Left lung (tissue), 14 donors: Measurements from ENCODE around the gene PDCD6IP. TPM values are rescaled to one million over a fixed set of nuclear protein-coding genes. Genes with fewer than 3 reads are reported as not detected.
A peak's percentile ranks its signal among the peaks of the same experiment; 100 is the strongest.

Experiments used
- ATAC-seq: fragments of 200-7000 bp; cut with Tn5 transposase; one replicate; pipeline ENCODE4 v1.9.1; 2020; ENCODE audit warnings: moderate library complexity
- DNase-seq, 4 donors: peaks; one replicate each; pipeline ENCODE4 v3.0.0-alpha.2; 2013 to 2020
- H3K27ac ChIP-seq, 2 donors: fragments of 200-600 bp; sonication (generic) in 1 of 2; one replicate each; pipeline versions ENCODE4 v1.5.0 to v1.8.0; 2020 to 2021
- H3K27me3 ChIP-seq, 2 donors: fragments of 200-600 bp; sonication (generic) in 1 of 2; one replicate each; pipeline versions ENCODE4 v1.5.0 to v1.8.0; 2020 to 2021
- H3K36me3 ChIP-seq, 2 donors: fragments of 200-600 bp; sonication (generic) in 1 of 2; one replicate each; pipeline versions ENCODE4 v1.5.0 to v1.8.0; 2020 to 2021
- H3K4me1 ChIP-seq, 2 donors: fragments of 200-600 bp; one replicate each; pipeline ENCODE4 v1.8.0; 2021
- H3K4me3 ChIP-seq, 2 donors: fragments of 200-600 bp; sonication (generic) in 1 of 2; one replicate each; pipeline versions ENCODE4 v1.5.0 to v1.8.0; 2020 to 2021; ENCODE audit warnings: mild to moderate bottlenecking in 1 of 2
- H3K9me3 ChIP-seq, 2 donors: fragments of 200-600 bp; sonication (generic) in 1 of 2; one replicate each; pipeline versions ENCODE4 v1.5.0 to v1.8.0; 2020 to 2021
- intact Hi-C, 2 donors: fragments of 100-400 bp; cut with DNase I; formaldehyde crosslinking; loops; one replicate each; pipeline versions ENCODE4 v1.11.2 to v1.14.2; 2022
- long read RNA-seq, 12 donors: library from polyadenylated mRNA in 2 of 12; unstranded in 2 of 12; transcript quantifications; one replicate each; pipeline ENCODE4 v2.0.0 and lab custom pipeline, GENCODE V29; 2019 to 2026
- polyA plus RNA-seq, 6 donors: library from polyadenylated mRNA; unstranded; fragments of 120-200 nt; gene quantifications; one replicate each; pipeline ENCODE4 v1.2.1, GENCODE V29; 2013; ENCODE audit not compliant: insufficient read length in 6 of 6
- total RNA-seq, 2 donors: library from RNA; stranded (reverse); fragmentation: NEBNext Ultra II Directional; extraction: Animal tissue kit (Norgen Biotek cat#: 25700); gene quantifications; one replicate each; pipeline ENCODE4 v1.2.1, GENCODE V29; 2021
- TF ChIP-seq, protein P1 (sequence below), 2 donors: fragments of 200-600 bp; sonication (generic) in 1 of 2; IDR thresholded peaks; one replicate each; pipeline versions ENCODE4 v1.5.0 to v1.8.0; 2021; ENCODE audit warnings: antibody characterized with exemption in 2 of 2
- donor health status: DM: no; HTN: yes; CAD: no.
- donor health status: DM: no; HTN: no; CAD: no.

The PDCD6IP gene, protein sequence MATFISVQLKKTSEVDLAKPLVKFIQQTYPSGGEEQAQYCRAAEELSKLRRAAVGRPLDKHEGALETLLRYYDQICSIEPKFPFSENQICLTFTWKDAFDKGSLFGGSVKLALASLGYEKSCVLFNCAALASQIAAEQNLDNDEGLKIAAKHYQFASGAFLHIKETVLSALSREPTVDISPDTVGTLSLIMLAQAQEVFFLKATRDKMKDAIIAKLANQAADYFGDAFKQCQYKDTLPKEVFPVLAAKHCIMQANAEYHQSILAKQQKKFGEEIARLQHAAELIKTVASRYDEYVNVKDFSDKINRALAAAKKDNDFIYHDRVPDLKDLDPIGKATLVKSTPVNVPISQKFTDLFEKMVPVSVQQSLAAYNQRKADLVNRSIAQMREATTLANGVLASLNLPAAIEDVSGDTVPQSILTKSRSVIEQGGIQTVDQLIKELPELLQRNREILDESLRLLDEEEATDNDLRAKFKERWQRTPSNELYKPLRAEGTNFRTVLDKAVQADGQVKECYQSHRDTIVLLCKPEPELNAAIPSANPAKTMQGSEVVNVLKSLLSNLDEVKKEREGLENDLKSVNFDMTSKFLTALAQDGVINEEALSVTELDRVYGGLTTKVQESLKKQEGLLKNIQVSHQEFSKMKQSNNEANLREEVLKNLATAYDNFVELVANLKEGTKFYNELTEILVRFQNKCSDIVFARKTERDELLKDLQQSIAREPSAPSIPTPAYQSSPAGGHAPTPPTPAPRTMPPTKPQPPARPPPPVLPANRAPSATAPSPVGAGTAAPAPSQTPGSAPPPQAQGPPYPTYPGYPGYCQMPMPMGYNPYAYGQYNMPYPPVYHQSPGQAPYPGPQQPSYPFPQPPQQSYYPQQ
- total RNA-seq: 100 to 1,000 TPM; 228 to 270 TPM
- polyA plus RNA-seq: 100 to 1,000 TPM; 172 to 240 (median 189) TPM
- long read RNA-seq, donor 1, full-length matches to known transcripts: 21 of 79 reads
- long read RNA-seq, donor 1, partial matches to known transcripts: 58 of 79 reads
- long read RNA-seq, donor 1, other reads (novel, unspliced or antisense): 0 of 79 reads
- long read RNA-seq, donor 2, full-length matches to known transcripts: 12 of 44 reads
- long read RNA-seq, donor 2, partial matches to known transcripts: 32 of 44 reads
- long read RNA-seq, donor 2, other reads (novel, unspliced or antisense): 0 of 44 reads
- long read RNA-seq, donor 3, full-length matches to known transcripts: 9 of 40 reads
- long read RNA-seq, donor 3, partial matches to known transcripts: 31 of 40 reads
- long read RNA-seq, donor 3, other reads (novel, unspliced or antisense): 0 of 40 reads
- long read RNA-seq, donor 4, full-length matches to known transcripts: 1 of 20 reads
- long read RNA-seq, donor 4, partial matches to known transcripts: 9 of 20 reads
- long read RNA-seq, donor 4, other reads (novel, unspliced or antisense): 10 of 20 reads
- long read RNA-seq, donor 5, full-length matches to known transcripts: 15 of 49 reads
- long read RNA-seq, donor 5, partial matches to known transcripts: 34 of 49 reads
- long read RNA-seq, donor 5, other reads (novel, unspliced or antisense): 0 of 49 reads
- long read RNA-seq, donor 6, full-length matches to known transcripts: 8 of 22 reads
- long read RNA-seq, donor 6, partial matches to known transcripts: 14 of 22 reads
- long read RNA-seq, donor 6, other reads (novel, unspliced or antisense): 0 of 22 reads
- long read RNA-seq, donor 7, full-length matches to known transcripts: 8 of 8 reads
- long read RNA-seq, donor 7, partial matches to known transcripts: 0 of 8 reads
- long read RNA-seq, donor 7, other reads (novel, unspliced or antisense): 0 of 8 reads
- long read RNA-seq, donor 8, full-length matches to known transcripts: 8 of 22 reads
- long read RNA-seq, donor 8, partial matches to known transcripts: 14 of 22 reads
- long read RNA-seq, donor 8, other reads (novel, unspliced or antisense): 0 of 22 reads
- long read RNA-seq, donor 9: 0 reads
- long read RNA-seq, donor 10, full-length matches to known transcripts: 2 of 18 reads
- long read RNA-seq, donor 10, partial matches to known transcripts: 2 of 18 reads
- long read RNA-seq, donor 10, other reads (novel, unspliced or antisense): 14 of 18 reads
- long read RNA-seq, donor 11, full-length matches to known transcripts: 11 of 19 reads
- long read RNA-seq, donor 11, partial matches to known transcripts: 8 of 19 reads
- long read RNA-seq, donor 11, other reads (novel, unspliced or antisense): 0 of 19 reads
- long read RNA-seq, donor 12, full-length matches to known transcripts: 15 of 21 reads
- long read RNA-seq, donor 12, partial matches to known transcripts: 6 of 21 reads
- long read RNA-seq, donor 12, other reads (novel, unspliced or antisense): 0 of 21 reads

DNA sequence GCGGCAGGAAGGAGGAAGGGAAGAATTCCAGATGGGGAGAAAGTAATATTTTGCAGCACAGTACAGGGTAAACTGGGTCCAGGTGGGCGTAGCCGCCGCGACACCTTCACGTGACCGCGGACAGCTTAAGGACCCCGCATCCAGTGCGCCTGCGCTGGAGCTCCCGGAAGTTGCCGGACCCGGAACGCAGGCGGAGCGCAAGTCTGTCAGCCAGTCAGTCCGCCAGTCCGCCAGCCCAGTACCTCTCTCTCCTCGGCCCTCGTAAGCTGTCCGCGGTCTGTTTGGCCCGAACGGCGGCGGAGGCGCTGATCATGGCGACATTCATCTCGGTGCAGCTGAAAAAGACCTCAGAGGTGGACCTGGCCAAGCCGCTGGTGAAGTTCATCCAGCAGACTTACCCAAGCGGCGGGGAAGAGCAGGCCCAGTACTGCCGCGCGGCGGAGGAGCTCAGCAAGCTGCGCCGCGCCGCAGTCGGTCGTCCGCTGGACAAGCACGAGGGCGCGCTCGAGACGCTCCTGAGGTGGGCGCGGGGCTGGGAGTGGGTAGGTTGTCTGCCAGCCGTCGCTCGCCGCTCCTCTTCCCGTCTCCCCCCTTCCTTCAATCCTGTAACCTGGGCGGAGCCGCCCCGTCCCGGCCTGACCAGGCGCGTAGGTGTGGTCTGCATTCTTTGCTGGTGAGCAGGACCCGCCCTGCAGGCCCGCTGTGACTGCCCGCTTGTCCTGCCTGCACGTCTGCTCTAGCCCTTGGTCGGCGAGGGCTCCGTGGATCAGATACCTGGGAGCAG lies at the start of gene PDCD6IP:
Gene PDCD6IP, plus strand, starts transcription at position 213 of the 784 bp plus-strand sequence. Its CDS starts 99 bp downstream, at position 312.
- TF ChIP-seq, protein P1, sequence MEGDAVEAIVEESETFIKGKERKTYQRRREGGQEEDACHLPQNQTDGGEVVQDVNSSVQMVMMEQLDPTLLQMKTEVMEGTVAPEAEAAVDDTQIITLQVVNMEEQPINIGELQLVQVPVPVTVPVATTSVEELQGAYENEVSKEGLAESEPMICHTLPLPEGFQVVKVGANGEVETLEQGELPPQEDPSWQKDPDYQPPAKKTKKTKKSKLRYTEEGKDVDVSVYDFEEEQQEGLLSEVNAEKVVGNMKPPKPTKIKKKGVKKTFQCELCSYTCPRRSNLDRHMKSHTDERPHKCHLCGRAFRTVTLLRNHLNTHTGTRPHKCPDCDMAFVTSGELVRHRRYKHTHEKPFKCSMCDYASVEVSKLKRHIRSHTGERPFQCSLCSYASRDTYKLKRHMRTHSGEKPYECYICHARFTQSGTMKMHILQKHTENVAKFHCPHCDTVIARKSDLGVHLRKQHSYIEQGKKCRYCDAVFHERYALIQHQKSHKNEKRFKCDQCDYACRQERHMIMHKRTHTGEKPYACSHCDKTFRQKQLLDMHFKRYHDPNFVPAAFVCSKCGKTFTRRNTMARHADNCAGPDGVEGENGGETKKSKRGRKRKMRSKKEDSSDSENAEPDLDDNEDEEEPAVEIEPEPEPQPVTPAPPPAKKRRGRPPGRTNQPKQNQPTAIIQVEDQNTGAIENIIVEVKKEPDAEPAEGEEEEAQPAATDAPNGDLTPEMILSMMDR (IDR thresholded peaks at IDR 0.05): peak in 1 of 2 donors; percentile 13
- intact Hi-C loops: no loop called here
- ATAC-seq: peak; percentile 97
- peaks cover 27 to 51% of the 10 kb centered on the region in 2 donors for H3K4me1 ChIP-seq
- peak within 1 kb of the TSS; percentile 87 to 92 for H3K4me3 ChIP-seq
- peak within 1 kb of the TSS; percentile 97 to 99 for H3K27ac ChIP-seq
- H3K9me3 ChIP-seq: no peaks in the 10 kb centered on the region
- H3K27me3 ChIP-seq: no peaks in the 10 kb centered on the region
- peak; percentile 94 to 98 (median 94) for DNase-seq
- H3K36me3 ChIP-seq: peaks cover 0 to under 1% of the 10 kb centered on the region in 2 donors

DNA sequence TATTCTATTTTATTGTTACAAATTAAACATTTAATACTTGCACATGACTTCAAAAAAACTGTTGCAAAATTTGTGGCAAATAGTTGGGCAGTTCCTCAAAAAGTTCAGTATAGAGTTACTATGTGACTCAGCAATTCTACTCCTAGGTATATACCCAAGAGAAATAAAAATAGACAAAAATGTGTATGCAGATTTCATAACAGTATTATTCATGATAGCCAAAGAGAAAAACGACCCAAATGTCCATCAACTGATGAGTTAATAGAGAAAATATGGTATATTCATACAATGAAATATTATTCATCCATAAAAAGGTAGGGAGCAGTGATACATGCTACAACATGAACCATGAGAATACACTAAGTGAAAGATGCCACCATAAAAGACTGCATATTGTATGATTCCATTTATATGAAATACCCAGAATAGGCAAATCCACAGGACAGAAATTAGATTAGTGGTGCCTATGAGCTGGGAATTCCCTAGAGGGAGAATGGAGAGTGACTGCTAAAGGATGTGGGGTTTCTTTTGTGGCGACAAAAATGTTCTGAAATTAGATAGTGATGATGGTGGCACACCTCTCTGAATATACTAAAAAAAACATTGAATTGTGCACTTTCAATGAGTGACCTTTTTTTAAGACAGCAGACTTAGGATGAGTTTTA lies 48.8 kb upstream of the PDCD6IP start:
- Histone ChIP-seq H3K36me3 (no peaks in the 10 kb centered on the region), H3K4me1 (no peaks in the 10 kb centered on the region), H3K27me3 (no peaks in the 10 kb centered on the region), H3K9me3 (peaks cover 0 to 11% of the 10 kb centered on the region in 2 donors), H3K4me3 (no peak overlapping the region), H3K27ac (no peak overlapping the region)
- intact Hi-C loops: no loop called here
- TF ChIP-seq, protein P1 (IDR thresholded peaks at IDR 0.05): no peak
- DNase-seq (no peak), ATAC-seq (no peak)

DNA sequence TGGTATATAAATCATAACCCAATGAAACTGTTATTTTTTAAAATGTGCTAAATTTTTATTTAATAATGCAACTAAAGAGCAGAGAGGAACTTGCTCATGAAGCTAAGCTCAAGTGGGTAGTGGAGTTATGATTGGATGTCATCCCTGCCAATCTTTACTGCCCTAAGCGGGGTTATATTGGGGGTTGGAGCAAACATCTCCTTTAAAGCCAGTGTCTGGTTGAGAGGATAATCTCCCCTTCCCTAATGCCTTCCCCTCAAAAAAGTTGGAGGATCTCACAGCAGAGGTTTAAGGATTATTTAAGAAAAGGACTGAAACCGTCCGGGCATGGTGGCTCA lies 48.2 kb upstream of the PDCD6IP start:
- DNase-seq (no peak), ATAC-seq (no peak)
- Histone ChIP-seq H3K36me3 (no peaks in the 10 kb centered on the region), H3K4me3 (no peak overlapping the region), H3K27me3 (no peaks in the 10 kb centered on the region), H3K27ac (no peak overlapping the region), H3K9me3 (peaks cover 0 to 14% of the 10 kb centered on the region in 2 donors), H3K4me1 (no peaks in the 10 kb centered on the region)
- intact Hi-C loops: no loop called here
- TF ChIP-seq, protein P1 (IDR thresholded peaks at IDR 0.05): no peak
